IPS-NIHi7 (cell line): ENCODE measurements around the gene DIS3L2.

Experiments
- DNase-seq: peaks from one replicate; pipeline ENCODE4 v3.0.0; 2012; ENCODE audit warnings: mixed read lengths; ENCODE audit errors: extremely low spot score

DIS3L2 gene

GRCh38 chr2:232261776-232262175, 300.3 kb downstream of the DIS3L2 start:
- no peak for DNase-seq

- no peak for DNase-seq
Measured at GRCh38 chr2:232263295-232263694, 301.8 kb downstream of the DIS3L2 start.

DNA sequence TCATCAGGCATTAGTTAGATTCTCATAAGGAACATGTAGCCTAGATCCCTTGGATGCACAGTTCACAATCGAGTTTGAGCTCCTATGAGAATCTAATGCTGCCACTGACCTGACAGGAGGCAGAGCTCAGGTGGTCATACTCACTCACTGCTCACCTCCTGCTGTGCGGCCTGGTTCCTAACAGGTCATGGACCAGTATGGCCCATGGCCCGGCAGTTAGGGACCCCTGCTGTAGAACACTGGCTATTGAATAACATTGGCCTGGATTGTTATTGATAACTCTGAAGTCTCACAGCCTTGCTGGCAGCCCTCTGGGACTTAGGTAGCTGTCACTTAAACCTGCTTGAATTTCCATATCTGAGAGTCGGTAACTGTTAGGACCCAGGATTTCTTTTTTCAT, 302.6 kb downstream of the DIS3L2 start:
- DNase-seq = no peak

DNA sequence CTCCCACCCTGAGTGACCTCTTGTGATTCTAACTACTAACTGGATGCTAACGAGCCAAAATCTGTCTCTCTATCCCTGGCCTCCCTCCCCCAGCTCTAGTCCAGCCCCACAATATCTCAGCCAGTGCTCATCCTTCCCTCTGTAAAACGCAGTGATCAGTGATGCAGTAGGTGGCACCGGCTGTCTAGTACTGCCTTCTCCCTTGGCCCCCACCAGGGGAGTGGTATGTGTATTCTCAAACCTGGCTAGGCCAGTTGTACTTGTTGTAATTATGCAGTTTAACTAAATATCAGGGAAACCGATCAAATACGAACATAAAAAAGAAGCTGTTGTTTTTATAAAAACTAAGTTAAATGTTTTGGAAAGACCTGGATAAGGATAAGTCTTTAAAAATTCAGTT, 303.8 kb downstream of the DIS3L2 start:
- DNase-seq = no peak

DNA sequence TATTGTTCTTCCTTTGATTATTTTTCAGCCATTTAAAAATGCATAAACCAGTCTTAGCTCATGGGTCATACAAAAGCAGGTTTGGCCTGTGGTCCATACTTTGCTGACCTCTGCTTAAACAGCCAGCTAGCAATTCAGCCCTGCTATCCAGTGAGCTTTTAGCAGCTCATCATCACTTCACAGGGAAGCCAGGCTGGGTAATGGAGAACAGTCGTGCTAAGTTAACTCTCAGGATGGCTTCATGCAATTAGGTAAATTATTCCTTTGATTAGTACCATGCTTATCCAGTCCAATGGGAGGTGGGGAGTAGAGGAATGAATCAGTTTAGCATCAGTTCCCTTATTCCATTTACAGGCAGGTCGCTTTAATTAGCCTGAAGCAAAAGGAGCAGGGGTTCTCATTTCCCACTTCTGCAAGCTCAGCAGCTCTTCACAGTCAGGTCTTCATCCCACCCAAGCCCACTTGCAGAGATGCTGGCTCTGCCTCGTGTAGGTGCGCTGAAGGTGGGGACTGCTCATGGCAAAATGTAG, 307.2 kb downstream of the DIS3L2 start:
- no peak for DNase-seq

GRCh38 chr2:232269867-232270266, 308.4 kb downstream of the DIS3L2 start:
- DNase-seq = no peak

DNA sequence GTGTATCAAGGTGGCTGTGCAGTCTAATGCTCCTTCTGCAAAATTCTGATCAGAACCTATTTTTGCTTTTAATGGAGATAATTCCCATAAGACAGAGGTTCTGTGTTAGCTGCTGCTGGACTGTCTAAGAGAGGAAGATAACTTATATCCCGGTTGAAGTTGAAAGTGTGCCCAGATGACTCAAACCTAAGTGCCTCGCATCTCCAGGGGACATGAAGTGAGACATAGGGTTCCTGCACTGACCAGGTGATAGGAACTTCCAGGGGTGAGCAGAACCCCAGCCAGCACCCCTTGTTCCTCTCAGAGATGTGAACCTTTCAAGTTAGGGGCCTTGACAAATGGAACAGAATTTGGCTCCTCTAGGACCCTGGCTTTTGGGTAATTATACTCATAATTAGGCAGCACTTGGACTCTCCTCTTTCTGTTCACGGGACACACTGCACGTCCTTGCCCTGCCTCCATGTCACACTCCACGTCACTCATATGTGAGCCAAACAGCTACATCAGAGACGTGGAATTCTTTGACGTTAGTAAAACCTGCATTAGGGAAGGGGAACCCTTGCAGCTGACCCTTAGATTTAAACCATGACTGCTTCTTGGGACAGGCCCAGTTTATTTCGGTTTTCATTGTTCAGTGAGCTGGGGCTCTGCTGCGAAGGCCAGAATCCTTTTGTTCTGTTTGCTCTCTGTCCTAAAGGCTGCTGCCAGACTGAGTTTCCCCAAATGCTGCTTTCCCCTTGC, 312.6 kb downstream of the DIS3L2 start:
- no peak for DNase-seq

- no peak for DNase-seq
Measured at GRCh38 chr2:232275670-232276069, 314.2 kb downstream of the DIS3L2 start.

DNA sequence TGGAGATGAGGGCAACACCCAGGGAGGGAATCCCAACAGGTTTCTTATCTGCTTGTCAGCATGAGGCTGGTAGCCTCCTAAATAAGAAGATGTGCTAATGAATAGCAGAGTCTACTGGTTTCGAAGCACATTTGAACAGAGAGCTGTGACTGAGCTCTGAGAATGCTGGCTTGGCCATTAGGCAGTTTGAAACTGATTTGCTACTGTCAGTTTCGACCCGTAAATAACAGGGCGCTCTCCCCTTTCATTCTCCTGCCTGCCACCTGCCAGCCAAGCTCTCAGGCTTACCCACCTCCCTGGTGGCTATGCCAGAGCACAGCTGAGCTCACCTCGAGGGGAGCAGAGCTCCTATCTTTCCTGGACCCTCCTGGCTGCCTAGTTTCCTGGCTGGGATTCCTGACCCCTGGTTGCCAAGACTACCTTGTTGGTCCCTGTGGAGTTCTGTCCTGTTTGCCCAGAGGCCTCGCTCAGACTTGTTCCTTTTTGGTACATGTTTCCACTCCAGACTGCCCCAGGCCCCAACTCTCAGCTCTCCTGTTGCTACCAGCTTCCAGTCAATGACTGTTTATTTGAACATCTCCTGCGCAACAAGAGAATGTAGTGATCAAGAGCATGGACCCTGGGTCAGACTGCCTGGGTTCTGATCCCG, 314.7 kb downstream of the DIS3L2 start:
- no peak for DNase-seq

DNA sequence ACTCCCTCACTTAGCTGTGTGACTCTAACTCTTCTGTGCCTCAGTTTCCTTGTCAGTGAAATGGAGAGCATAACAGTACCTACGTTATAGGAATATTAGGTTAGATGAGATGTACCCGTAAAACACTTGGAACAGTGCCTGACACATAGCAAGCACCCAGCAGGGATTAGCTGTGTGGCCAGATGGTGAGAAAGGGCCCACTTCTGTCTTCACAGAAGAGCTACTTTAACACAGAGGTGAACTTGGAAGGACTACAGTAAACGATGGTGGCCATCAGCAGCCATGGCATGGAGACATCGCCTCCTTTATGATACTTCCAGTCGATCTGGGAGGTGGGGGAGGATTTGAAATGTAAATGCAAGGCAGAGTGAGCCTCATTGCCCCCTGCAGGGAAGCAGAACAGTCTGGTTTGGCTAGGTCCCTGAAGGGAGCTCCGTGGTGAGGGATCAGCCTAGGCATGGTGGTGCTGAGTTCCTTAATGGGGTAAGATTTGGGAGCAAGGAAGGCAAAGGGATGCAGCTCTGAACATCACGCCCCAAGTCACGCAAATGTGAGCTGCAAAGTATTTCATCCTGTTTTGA, 315.3 kb downstream of the DIS3L2 start:
- peak; percentile 61 for DNase-seq

GRCh38 chr2:232278534-232278933, 317.0 kb downstream of the DIS3L2 start:
- DNase-seq = no peak

DNA sequence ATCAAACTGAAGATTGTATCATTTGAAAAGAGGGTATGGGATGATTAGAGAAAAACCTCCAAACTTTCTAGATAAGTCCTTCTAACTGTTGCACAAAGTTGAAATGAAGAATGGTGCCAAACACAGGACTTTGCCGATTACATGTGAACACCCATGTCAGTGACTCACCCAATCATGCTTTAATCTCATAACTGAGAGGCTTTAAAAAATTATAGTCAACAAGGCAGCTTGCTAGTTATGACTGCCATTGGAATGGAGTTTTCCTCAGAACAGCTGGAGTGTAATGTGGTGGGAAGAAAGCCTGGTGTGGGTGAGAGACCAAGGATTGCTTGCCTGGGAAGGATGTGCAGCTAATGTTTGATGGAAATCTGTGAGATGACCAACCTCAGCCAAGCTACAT, 318.8 kb downstream of the DIS3L2 start:
- no peak for DNase-seq

DNA sequence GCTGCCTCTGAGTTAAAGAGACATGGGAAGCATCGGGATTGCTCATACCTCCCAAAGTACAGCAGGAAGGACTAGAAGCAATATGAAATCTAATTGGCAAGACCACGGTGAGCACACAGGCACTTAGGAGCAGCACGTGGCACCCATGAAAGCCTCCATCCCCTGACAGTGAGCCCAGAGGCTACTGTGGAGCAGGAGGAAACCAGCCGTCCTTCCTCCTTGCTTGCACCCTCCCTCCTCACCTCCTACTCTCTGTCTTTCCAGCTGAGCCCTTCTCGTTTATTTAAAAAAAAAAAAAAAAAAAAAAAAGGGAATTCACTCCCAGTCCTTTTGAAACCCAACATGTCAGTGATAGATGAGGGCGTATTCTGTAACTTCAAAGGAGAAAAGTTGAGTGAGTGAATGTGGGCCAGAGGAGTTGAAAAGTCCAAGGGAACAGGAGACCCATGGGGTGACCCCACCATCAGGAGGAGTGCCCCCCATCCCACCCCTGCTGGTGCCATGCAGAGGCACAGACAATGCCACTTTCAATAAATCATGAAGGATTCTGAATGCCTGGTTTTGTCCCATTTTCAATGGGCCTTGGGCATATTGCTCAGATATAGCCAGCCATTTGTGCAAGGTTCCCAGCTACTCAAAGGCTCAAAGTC, 320.5 kb downstream of the DIS3L2 start:
- no peak for DNase-seq

DNA sequence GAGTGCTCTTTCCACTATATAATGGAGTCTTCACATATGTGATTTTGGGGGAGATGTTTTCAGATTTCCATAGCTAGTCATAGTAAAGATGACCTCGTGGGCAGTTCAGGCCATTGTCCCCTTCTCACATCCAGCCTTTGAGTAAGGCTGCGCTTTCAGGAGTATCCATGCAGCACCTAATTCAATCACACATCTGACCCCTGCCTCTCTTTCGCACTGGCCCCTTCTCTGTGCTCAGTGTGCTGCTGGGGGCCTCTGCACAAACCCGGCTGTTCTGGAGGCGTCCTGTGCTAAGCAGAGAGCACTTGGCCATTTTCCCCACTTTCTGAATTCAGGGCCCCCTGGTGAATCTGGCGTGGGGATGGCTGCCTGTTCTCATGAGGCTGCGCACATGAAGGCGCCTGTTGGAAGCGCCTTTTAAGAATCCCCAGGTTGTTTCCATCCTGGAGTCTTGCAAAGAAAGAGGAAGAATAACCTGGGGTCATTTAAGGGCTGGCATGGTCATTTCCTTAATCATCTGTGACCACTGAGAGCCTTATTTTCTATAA, 321.1 kb downstream of the DIS3L2 start:
- no peak for DNase-seq

DNA sequence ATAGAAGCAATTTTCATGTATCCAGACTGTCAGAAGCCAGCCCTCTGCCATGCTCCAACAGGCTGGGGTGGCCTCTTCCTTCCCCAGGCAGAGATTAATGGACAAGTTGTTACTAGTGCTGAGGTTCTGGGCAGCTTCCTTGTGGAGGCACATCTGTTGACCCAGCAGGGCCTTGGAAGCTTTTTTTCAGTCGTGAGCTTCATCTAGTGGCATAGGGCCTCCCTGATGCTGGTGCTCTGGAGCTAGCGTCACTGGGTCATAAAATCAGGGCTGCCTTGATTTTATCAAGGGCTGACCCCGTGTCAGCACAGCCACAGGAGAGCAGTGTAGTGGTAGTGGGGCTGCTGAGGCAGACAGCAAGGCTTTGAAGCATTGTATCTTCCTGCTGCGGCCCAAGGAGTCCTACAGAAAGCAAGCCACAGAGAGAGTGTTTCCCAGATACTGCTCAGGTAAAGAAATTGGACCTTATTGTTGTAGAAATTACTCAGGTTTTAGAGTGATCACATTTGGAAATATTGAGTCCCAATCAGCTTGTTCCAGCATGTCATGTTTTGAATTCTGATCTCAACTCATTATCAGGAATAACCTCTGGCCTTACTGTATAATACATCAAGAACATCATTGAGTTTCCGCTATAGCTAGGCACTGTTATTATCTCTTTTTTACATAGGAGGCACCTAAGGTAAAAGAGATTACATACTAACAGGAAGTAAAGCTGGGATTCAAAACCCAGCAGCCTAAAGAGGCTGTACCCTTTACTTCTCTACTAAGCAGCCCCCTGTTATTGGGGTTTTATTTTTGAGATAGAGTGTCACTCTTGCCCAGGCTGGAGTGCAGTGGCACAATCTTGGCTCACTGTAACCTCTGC, 324.7 kb downstream of the DIS3L2 start:
- no peak for DNase-seq

DNA sequence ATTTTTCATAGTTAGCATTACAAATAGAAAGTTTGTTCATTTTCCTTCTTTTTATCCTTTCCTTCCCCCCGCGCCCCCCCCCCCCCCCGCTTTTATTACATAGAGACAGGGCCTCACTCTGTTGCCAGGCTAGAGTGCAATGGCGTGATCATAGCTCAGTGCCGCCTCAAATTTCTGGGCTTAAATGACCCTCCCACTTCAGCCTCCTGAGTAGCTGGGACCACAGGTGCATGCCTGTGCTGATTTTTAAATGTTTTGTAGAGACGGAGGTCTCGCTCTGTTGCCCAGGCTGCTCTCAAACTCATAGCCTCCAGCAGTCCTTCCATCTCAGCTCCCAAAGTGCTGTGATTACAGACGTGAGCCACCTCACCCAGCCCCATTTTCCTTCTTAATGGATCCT, 325.8 kb downstream of the DIS3L2 start:
- no peak for DNase-seq

- no peak for DNase-seq
Measured at GRCh38 chr2:232288489-232289030, 327.0 kb downstream of the DIS3L2 start.

- no peak for DNase-seq
Measured at GRCh38 chr2:232290668-232291067, 329.2 kb downstream of the DIS3L2 start.

GRCh38 chr2:232291343-232291742, 329.8 kb downstream of the DIS3L2 start:
- DNase-seq = no peak

- DNase-seq = peak; percentile 85
Measured at GRCh38 chr2:232292395-232293154, 331.1 kb downstream of the DIS3L2 start.
